ENCODE data around the gene C4A. TPM values are rescaled to one million over a fixed set of nuclear protein-coding genes. Genes with fewer than 3 reads are reported as not detected.

Gene C4A
- total and polyA plus RNA-seq, 10 of the 15 experiments (the other 5 are each of a cell fraction or from before 2014, with no cell fraction given): 0.13 to 5.4 (median 0.88) TPM; not detected in 1

- no TSS peak for BruUV-seq (replicated peaks)
- no peaks in the 10 kb centered on the region for H3K9me3 ChIP-seq (replicated peaks; ENCODE audit: control insufficient read depth, insufficient read depth, low read length)
- H3K4me3 ChIP-seq: peak within 1 kb of the TSS; percentile 66
- no peak for FAIRE-seq
- H3K36me3 ChIP-seq (ENCODE audit: control insufficient read depth in 2 of 2, insufficient read depth in 2 of 2, low read length in 1 of 2): peaks cover 4 to 7% of the 10 kb centered on the region in 2 experiments; a peak in 3 of 4 replicates
- CTCF ChIA-PET: interaction anchor here (0.6 to 3.1 kb wide), 3 partner anchors 13 to 431 kb away, joined by 3 to 10 read pairs (median 5); partner anchors contain the start of genes NELFE and SKIC2
- H3K9ac ChIP-seq (ENCODE audit: control insufficient read depth, insufficient read depth, low read length): peak within 1 kb of the TSS; percentile 90
- H3K4me1 ChIP-seq (ENCODE audit: control insufficient read depth, insufficient read depth, low read length): peaks cover 13% of the 10 kb centered on the region
- peak; percentile 97 for ATAC-seq
- H3K4me2 ChIP-seq (ENCODE audit: control insufficient read depth, insufficient read depth): peak within 1 kb of the TSS; percentile 100
- H3K27ac ChIP-seq (ENCODE audit: control insufficient read depth, insufficient read depth): peak within 1 kb of the TSS; percentile 99
- in situ Hi-C loops (cut with MboI) (loop anchor here (10.0 kb wide), 1 partner anchor 63 kb away; the partner anchor contains the start of gene CYP21A2), intact Hi-C loops (cut with micrococcal nuclease; ENCODE audit: unreplicated experiment) (loop anchor here (1.0 kb wide), 1 partner anchor 13 kb away; the partner anchor contains the start of gene SKIC2)
- RAD21 ChIA-PET (ENCODE audit: unreplicated experiment): interaction anchor here (0.7 to 1.9 kb wide), 9 partner anchors 14 to 310 kb away, joined by 3 to 11 read pairs (median 3); partner anchors contain the start of genes NELFE, NEU1 and SKIC2
- no peaks in the 10 kb centered on the region for H4K20me1 ChIP-seq (ENCODE audit: control insufficient read depth, insufficient read depth)
- H3K27me3 ChIP-seq (replicated peaks in 1 of 2; ENCODE audit: control insufficient read depth in 2 of 2, insufficient read depth in 2 of 2, low read length in 1 of 2): no peaks in the 10 kb centered on the region
- WGBS (ENCODE audit: insufficient coverage, insufficient replicate concordance, low lambda C conversion rate, missing lambda C conversion rate): under 1% methylated on average over 61 of the region's 62 CpGs
- H3K79me2 ChIP-seq (ENCODE audit: control insufficient read depth, insufficient read depth, low read length): peaks cover 22% of the 10 kb centered on the region
- SMC1A ChIA-PET (ENCODE audit: uncharacterized antibody, unreplicated experiment): interaction anchor here (1.0 to 1.8 kb wide), 3 partner anchors 13 to 70 kb away, joined by 3 to 17 read pairs (median 3); partner anchors contain the start of genes NELFE, SKIC2 and ZBTB12
- peak; percentile 94 for DNase-seq (ENCODE audit: low read depth, low spot score)
- POLR2A ChIA-PET: interaction anchor here (0.9 to 4.3 kb wide), 4 partner anchors 14 to 425 kb away, joined by 3 to 48 read pairs (median 4); partner anchors contain the start of genes NELFE, NFKBIL1, SKIC2 and ZBTB12
- H2AFZ ChIP-seq (ENCODE audit: control insufficient read depth, low read depth, low read length): peak within 1 kb of the TSS; percentile 99
- peak; percentile 86 to 89 for TF ChIP-seq IKZF2 (IDR thresholded peaks at IDR 0.05)
- TF ChIP-seq CHD4 (IDR thresholded peaks at IDR 0.05): no peak
- TF ChIP-seq RUNX3 (IDR thresholded peaks at IDR 0.05; ENCODE audit: low read length): peak; percentile 91; the same call in 1 of the 2 replicates
- 0 out of 2 replicates have a peak, but pooled peaks have one; percentile 41 for TF ChIP-seq STAT1 (conservative IDR thresholded peaks at IDR 0.05)
- no peak for TF ChIP-seq MYC (IDR thresholded peaks at IDR 0.05; ENCODE audit: insufficient read depth, insufficient read length, insufficient replicate concordance, low read length, severe bottlenecking)
- no peak for TF ChIP-seq SMARCA5 (IDR thresholded peaks at IDR 0.05)
- TF ChIP-seq, protein P1, sequence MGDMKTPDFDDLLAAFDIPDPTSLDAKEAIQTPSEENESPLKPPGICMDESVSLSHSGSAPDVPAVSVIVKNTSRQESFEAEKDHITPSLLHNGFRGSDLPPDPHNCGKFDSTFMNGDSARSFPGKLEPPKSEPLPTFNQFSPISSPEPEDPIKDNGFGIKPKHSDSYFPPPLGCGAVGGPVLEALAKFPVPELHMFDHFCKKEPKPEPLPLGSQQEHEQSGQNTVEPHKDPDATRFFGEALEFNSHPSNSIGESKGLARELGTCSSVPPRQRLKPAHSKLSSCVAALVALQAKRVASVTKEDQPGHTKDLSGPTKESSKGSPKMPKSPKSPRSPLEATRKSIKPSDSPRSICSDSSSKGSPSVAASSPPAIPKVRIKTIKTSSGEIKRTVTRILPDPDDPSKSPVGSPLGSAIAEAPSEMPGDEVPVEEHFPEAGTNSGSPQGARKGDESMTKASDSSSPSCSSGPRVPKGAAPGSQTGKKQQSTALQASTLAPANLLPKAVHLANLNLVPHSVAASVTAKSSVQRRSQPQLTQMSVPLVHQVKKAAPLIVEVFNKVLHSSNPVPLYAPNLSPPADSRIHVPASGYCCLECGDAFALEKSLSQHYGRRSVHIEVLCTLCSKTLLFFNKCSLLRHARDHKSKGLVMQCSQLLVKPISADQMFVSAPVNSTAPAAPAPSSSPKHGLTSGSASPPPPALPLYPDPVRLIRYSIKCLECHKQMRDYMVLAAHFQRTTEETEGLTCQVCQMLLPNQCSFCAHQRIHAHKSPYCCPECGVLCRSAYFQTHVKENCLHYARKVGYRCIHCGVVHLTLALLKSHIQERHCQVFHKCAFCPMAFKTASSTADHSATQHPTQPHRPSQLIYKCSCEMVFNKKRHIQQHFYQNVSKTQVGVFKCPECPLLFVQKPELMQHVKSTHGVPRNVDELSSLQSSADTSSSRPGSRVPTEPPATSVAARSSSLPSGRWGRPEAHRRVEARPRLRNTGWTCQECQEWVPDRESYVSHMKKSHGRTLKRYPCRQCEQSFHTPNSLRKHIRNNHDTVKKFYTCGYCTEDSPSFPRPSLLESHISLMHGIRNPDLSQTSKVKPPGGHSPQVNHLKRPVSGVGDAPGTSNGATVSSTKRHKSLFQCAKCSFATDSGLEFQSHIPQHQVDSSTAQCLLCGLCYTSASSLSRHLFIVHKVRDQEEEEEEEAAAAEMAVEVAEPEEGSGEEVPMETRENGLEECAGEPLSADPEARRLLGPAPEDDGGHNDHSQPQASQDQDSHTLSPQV (IDR thresholded peaks at IDR 0.05): no peak
- peak; percentile 97 for TF ChIP-seq ZBTB40 (IDR thresholded peaks at IDR 0.05; ENCODE audit: borderline replicate concordance)
- peak; percentile 91 for TF ChIP-seq GABPA (IDR thresholded peaks at IDR 0.05; ENCODE audit: low read depth)
- TF ChIP-seq, protein P2, sequence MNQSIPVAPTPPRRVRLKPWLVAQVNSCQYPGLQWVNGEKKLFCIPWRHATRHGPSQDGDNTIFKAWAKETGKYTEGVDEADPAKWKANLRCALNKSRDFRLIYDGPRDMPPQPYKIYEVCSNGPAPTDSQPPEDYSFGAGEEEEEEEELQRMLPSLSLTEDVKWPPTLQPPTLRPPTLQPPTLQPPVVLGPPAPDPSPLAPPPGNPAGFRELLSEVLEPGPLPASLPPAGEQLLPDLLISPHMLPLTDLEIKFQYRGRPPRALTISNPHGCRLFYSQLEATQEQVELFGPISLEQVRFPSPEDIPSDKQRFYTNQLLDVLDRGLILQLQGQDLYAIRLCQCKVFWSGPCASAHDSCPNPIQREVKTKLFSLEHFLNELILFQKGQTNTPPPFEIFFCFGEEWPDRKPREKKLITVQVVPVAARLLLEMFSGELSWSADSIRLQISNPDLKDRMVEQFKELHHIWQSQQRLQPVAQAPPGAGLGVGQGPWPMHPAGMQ (IDR thresholded peaks at IDR 0.05; ENCODE audit: borderline replicate concordance): no peak
- no peak for TF ChIP-seq ZNF274 (IDR thresholded peaks at IDR 0.05; ENCODE audit: insufficient read depth, insufficient read length)
- TF ChIP-seq ZZZ3 (IDR thresholded peaks at IDR 0.05; ENCODE audit: control insufficient read depth, insufficient read length, low read depth): no peak
- TF ChIP-seq TAF1 (IDR thresholded peaks at IDR 0.05; ENCODE audit: borderline replicate concordance, low read depth, low read length): 0 out of 2 replicates have a peak, but pooled peaks have one; percentile 30
These were observed 9.7 kb upstream of the C4A start, which contains the start of gene DXO for GRCh38 chr6:31971993-31972708. DXO (minus strand) TSS chr6:31972138; CDS start chr6:31971675, 463 bp downstream.

All from GM12878 (cell line).